G401.6 (cell line): ENCODE results near the gene KRAS.

Experiments used
- FAIRE-seq: peaks from 2 replicates; lab custom pipeline; 2012; peaks lifted over from hg19 to GRCh38; lab: Jason Lieb, UNC

The KRAS gene

GRCh38 chr12:25254271-25254880, 3.6 kb upstream of the KRAS start:
- FAIRE-seq, result no peak

- FAIRE-seq, result no peak
Measured at GRCh38 chr12:25253371-25254068, 2.8 kb upstream of the KRAS start.

- no peak for FAIRE-seq
Measured at GRCh38 chr12:25252946-25253345, 2.2 kb upstream of the KRAS start.

DNA sequence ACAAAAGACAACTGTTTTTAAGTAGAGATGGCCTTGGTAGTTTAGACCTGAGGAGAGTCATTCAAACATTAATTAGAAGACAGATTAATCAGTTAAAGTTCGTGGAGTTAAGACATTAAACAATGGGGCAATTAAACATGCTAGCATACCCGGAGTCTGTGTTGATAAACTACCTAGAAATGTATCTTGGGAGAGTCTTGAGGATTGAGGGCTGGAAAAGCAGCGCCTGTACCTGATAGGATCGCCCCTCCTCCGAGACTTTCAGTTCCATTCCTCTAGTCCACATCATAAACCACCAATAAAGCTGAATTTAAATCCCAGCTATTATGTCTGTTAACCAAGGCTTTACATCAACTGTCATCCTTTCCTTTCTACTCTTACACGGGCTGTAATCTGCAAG, 1.0 kb upstream of the KRAS start:
- no peak for FAIRE-seq

DNA sequence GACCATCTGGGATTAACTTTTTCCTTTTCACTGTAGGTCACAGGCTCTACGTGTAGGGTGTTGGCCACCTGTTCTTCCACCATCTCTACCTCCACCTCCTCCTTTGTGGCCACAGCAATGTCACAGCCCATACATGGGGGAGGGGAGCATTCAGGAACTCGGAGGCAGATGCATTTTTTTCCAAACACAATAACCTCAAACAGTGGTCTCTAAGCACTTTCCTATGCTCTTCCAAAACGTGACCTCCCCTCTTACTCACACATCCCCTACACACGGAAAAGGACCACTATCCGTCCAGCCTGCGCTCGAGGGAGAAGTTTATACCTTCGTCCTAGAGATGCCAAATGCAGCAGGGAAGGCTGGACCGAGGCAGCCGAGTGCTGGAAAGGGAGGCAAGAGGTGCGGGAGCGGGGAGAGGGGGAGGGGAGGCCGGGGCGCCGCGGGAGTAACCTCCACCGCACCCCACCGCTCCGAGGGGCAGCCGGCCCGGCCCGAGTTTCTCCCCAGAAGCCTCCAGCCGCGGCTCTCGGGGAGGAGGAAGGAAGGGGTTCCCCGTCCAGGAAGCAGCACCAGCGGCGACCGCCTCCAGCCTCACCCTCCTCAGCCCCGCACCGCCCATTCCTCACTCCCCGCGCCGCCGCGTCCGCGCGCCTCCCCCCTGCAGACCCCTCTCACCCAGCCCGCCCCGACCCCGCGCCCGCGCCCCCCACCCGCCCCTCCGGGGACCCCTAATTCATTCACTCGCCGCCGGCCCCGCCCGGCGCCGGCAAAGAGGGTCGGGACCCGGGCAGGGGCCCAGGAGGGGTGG, 594 bp downstream of the KRAS start:
- no peak for FAIRE-seq

GRCh38 chr12:25248732-25249131, 2.0 kb downstream of the KRAS start:
- no peak for FAIRE-seq

DNA sequence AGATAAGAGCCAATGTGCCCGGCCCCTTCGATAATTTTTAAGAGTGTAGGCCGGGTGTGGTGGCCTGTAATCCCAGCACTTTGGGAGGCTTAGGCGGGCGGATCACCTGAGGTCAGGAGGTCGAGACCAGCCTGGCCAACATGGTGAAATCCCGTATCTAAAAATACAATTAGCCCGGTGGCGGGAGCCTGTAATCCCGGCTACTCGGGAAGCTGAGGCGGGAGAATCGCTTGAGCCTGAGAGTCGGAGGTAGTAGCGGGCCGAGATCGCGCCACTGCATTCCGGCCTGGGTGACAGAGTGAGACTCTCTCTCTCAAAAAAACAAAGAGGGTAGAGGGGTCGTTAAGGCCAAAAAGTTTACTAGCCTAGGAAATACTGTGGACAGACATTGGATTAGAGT, 2.6 kb downstream of the KRAS start:
- FAIRE-seq, result no peak

DNA sequence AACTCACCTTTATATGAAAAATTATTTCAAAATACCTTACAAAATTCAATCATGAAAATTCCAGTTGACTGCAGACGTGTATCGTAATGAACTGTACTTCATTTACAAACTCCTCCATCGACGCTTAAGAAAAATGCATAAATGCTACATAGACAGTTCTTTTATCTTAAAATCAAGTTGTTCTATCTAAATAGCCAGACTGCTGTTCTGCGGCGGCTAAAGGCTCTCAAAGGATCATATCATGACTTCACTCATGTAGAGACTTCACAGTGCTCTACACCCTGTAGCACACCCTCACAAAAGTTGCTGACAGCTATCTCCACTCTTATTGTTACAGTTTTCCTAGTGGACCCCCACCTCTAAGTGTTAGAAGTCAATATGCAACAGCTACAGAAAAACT, 5.2 kb downstream of the KRAS start:
- FAIRE-seq, result no peak

DNA sequence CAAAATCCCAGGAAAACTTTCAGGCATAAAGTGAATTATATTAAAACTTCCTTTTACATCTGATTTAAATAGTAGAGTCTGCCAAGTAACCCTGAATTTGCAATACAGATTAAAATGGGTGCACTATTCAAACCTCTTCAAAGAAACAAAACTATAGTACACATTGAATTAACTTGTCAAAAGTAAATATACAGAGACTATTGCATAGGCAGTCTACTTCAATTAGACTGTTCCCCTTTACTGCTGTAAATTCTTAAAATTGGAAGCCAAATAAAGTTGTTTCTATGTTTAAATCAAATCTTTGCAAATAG, 7.1 kb downstream of the KRAS start:
- no peak for FAIRE-seq

DNA sequence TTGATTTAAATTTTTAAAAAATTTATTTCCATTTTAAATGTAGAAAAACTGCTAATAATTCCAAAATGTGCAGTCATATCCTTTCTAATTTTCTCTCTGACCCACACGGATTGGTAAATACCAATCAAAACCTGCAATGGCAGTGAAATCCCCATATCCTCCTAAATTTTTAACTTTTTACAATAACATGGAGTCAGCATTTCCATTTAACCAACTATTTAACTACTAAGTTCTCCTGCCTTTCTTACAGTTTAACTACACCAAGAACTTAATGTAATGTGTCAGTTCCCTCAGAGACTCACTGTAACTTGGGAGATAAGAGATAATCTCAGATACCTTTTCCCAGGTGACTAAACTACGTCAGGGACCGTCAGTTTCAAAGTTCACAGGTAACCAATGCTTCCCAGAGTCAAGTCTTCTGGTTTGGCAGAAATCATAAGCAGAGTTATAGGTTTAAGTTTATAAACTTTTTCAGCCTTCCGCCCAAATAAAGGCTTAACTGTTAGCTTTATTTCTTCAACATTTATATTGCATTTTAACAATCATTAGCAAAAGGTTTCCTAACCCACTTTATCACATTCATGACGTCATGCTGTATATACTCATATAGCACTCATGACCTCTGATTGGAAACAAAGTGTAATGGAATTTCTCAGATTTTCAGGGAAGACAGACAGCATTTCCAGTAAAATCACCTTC, 7.6 kb downstream of the KRAS start:
- FAIRE-seq, result no peak

DNA sequence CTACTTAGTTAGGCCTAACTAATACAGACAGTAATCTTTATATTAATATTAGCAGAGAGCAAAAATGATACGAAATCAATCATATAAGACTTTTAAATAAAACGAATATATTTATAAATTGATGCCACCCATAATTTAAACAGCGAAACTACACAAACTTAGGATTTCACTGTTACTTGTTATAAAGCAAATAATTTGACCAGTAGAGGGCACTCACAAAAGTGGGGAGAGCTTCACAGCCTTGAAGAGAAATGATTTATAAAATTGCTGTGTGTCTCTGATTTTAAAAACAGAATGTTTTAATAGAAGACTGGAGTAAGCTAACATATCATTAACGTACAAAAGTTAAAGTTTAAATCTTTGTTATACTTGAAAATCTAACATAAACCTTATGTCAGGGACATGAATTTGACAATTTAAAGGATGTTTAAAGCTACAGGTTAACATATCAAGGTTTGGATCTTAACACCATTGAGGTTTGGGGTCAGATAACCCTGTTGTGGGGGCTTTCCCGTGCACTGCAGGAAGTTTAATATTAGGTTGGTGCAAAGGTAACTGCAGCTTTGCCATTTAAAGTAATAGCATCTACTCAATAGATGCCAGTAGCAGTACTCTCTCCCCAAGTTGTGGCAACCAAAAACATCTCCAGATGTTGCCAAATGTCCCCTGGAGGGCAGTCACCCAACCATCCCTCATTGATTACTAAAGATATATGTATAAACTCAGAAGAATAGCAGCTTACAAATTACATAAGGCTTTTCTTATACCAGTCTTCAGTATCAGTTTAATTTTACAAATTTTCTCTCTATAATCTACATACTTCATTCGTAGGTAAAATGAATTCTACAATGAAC, 9.3 kb downstream of the KRAS start:
- peak; percentile 96 for FAIRE-seq

GRCh38 chr12:25236626-25237025, 14.1 kb downstream of the KRAS start:
- FAIRE-seq, result no peak

DNA sequence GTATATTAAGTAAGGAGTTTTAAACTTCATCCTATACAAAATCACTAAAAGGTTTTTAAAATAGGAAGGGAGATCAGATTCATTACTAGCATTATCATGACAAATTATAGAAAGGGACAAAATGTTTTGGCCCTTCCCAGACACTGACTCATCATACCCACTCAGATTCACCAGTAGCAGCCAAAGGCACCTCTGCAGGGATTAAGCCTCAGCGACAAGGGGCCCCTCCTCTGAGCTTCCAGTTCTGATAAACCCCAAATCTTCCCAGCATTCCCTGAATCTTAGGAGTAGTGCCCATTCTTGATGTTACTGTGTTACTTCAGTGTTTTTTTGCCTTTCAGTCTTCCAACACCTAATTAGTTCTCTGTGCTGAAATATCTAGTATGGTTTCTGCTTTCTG, 14.5 kb downstream of the KRAS start:
- FAIRE-seq, result no peak

DNA sequence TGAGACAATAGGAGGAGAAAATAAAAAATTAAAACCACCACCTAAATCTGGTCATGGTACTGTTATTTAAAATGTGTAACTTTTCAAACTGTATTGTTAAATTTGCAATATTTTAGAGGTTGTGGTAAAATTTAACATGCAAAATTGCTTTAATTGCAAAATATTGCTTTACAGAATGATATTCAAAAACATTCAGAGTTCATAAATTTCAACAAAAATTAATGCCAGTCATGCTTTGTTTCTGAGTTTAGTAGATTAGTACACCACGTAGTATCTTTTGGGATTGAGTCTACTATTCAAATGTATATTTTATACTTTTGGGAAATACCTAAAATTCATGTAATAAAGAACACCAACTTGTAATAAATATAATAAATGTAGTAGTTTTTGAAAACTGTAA, 37.4 kb downstream of the KRAS start:
- FAIRE-seq, result no peak

DNA sequence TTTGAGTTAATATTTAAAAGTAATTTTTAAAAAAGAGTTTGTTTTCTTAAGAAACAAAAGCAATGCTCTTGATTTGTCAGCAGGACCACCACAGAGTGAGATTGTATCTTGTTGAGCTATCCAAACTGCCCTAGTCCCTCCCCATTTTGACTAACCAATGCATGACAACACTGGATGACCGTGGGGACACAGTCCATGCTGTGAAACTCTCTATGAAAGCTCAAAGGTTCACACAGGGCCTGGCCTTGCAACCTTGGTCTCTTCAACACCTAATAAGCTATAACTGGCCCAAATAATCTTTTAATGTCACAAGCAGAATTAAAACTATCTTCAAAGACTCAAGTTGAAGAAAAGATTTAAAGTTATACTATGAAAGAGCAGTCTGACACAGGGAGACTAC, 42.2 kb downstream of the KRAS start:
- FAIRE-seq, result no peak

DNA sequence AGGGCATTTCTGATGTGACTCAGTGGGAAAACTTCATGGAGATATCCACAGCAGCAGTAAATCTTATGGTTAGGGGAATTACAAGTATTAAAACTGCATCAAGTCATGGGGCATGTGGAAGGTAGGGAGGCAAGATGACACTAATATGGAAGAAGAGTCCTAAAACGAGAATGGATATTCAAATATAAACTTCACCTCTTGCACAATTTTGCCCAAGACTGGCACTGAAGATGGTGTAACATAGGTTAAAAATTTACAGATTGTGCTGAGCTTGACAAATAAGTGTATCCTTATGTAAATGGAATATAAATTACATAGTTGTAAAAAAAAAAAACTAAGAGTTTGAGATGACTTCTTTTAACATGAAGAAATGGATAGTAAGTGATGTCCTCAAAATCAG, 42.9 kb downstream of the KRAS start:
- no peak for FAIRE-seq

DNA sequence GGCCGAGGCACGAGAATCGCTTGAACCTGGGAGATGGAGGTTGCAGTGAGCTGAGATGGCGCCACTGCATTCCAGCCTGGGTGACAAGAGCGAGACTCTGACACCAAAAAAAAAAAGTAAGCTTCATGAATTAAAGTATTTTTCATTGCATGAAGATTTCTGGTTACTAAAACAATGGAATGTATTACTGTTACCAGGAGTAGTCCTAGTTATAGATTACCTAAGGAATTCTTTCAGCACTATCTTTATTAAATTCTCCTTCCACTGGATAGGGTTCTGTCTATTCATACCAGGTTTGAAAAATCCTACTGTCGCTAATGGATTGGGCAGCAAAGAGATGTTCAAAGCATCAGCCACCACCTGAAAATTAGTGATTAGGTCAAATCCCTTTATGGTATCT, 43.3 kb downstream of the KRAS start:
- no peak for FAIRE-seq

GRCh38 chr12:25202137-25202536, 48.6 kb downstream of the KRAS start:
- no peak for FAIRE-seq

- no peak for FAIRE-seq
Measured at GRCh38 chr12:25200703-25201102, 50.0 kb downstream of the KRAS start.

GRCh38 chr12:25197608-25198007, 53.1 kb downstream of the KRAS start:
- no peak for FAIRE-seq

GRCh38 chr12:25195056-25195971, 55.4 kb downstream of the KRAS start, which contains the start of the genes DNAI7 and ETFRF1:
TSS of gene DNAI7 (minus strand) at chr12:25195160. CDS start at chr12:25195078, 82 bp downstream.
TSS of gene ETFRF1 (plus strand) at chr12:25195237. CDS start at chr12:25203957, 8,720 bp downstream.
- FAIRE-seq, result peak; percentile 93
